Chondrocyte (in vitro differentiated cells): ENCODE results near the gene NUDT16. TPM values are rescaled to one million over a fixed set of nuclear protein-coding genes. Genes with fewer than 3 reads are reported as not detected.

Experiments used
- DNase-seq: peaks from one replicate; pipeline ENCODE4 v3.0.0; 2021; ENCODE audit warnings: mixed read lengths, low spot score
- H3K27ac Mint-ChIP-seq: one replicate; pipeline ENCODE4 v1.8.0; 2021; ENCODE audit warnings: mild to moderate bottlenecking, moderate library complexity, mixed read lengths; ENCODE audit not compliant: unreplicated experiment
- H3K27me3 Mint-ChIP-seq: 2 replicates; pipeline ENCODE4 v1.8.0; 2021; ENCODE audit warnings: low read depth, mixed read lengths
- H3K36me3 Mint-ChIP-seq: 2 replicates; pipeline ENCODE4 v1.8.0; 2021; ENCODE audit warnings: low read depth, mixed read lengths
- H3K4me1 Mint-ChIP-seq: 2 replicates; pipeline ENCODE4 v1.8.0; 2021; ENCODE audit warnings: low read depth, mild to moderate bottlenecking, mixed read lengths
- H3K4me3 Mint-ChIP-seq: one replicate; pipeline ENCODE4 v1.8.0; 2021; ENCODE audit warnings: mild to moderate bottlenecking, moderate library complexity, mixed read lengths; ENCODE audit not compliant: unreplicated experiment
- H3K9me3 Mint-ChIP-seq: 2 replicates; pipeline ENCODE4 v1.8.0; 2021; ENCODE audit warnings: low read depth, mixed read lengths
- total RNA-seq: library from RNA; stranded (reverse); gene quantifications from 3 replicates; pipeline ENCODE4 v1.2.1, GENCODE V29; 2021
- TF ChIP-seq, protein P1 (sequence below): fragments of 200-600 bp; sonication (generic); IDR thresholded peaks from 2 replicates; pipeline ENCODE4 v1.5.0; 2021; ENCODE audit warnings: antibody characterized with exemption, mild to moderate bottlenecking, moderate library complexity

The NUDT16 gene
- total RNA-seq, 1 donor from 2014 or later, result 11.6 TPM

DNA sequence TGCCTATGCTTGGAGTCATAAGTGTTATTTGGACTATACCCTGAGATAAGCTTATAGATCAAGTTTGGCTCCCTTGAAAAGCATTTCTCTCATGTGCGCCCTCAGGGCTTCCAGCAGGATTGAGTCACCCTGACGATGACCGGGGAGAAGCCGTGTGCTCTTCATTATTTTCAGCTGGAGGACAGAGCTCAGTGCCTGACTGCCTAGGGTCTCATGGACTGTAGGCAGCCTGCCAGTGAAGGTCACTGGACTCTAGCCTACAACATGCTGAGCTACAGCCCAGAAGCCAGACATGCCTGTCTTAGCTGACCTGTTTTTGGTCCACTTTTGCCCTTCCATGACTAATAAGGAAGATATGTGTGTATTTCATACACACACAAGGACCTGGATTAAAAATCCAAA is 31.6 kb upstream of the NUDT16 start:
- Mint-ChIP-seq H3K9me3 (no peaks in the 10 kb centered on the region), H3K4me1 (peaks cover 33% of the 10 kb centered on the region), H3K27ac (peak overlapping the region; percentile 60), H3K4me3 (no peak overlapping the region), H3K36me3 (no peaks in the 10 kb centered on the region), H3K27me3 (no peaks in the 10 kb centered on the region)
- DNase-seq, result no peak
- TF ChIP-seq, protein P1, sequence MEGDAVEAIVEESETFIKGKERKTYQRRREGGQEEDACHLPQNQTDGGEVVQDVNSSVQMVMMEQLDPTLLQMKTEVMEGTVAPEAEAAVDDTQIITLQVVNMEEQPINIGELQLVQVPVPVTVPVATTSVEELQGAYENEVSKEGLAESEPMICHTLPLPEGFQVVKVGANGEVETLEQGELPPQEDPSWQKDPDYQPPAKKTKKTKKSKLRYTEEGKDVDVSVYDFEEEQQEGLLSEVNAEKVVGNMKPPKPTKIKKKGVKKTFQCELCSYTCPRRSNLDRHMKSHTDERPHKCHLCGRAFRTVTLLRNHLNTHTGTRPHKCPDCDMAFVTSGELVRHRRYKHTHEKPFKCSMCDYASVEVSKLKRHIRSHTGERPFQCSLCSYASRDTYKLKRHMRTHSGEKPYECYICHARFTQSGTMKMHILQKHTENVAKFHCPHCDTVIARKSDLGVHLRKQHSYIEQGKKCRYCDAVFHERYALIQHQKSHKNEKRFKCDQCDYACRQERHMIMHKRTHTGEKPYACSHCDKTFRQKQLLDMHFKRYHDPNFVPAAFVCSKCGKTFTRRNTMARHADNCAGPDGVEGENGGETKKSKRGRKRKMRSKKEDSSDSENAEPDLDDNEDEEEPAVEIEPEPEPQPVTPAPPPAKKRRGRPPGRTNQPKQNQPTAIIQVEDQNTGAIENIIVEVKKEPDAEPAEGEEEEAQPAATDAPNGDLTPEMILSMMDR, result no peak

DNA sequence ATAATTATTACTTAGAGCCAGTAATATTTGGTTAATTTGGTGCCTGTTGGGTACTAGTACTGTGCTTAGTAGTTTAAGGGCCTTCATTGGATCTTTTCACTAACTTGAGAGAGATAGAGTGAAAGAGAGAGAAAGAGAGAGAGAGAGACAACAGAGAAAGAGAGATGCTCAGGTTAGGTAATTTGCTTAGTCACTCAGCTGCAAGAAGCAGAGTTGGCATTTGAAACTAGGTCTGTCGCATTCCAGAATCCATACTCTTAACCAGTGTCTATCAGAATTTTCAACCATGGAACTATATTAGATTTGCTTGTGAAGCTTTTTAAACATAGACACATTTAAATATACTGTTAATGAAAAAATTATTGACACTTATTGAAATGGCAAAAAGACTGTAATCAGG is 31.1 kb upstream of the NUDT16 start:
- H3K27ac Mint-ChIP-seq, result no peak overlapping the region
- TF ChIP-seq, protein P1, result no peak
- H3K4me1 Mint-ChIP-seq, result peaks cover 33% of the 10 kb centered on the region
- no peaks in the 10 kb centered on the region for H3K36me3 Mint-ChIP-seq
- no peaks in the 10 kb centered on the region for H3K27me3 Mint-ChIP-seq
- H3K9me3 Mint-ChIP-seq, result no peaks in the 10 kb centered on the region
- H3K4me3 Mint-ChIP-seq, result no peak overlapping the region
- no peak for DNase-seq

DNA sequence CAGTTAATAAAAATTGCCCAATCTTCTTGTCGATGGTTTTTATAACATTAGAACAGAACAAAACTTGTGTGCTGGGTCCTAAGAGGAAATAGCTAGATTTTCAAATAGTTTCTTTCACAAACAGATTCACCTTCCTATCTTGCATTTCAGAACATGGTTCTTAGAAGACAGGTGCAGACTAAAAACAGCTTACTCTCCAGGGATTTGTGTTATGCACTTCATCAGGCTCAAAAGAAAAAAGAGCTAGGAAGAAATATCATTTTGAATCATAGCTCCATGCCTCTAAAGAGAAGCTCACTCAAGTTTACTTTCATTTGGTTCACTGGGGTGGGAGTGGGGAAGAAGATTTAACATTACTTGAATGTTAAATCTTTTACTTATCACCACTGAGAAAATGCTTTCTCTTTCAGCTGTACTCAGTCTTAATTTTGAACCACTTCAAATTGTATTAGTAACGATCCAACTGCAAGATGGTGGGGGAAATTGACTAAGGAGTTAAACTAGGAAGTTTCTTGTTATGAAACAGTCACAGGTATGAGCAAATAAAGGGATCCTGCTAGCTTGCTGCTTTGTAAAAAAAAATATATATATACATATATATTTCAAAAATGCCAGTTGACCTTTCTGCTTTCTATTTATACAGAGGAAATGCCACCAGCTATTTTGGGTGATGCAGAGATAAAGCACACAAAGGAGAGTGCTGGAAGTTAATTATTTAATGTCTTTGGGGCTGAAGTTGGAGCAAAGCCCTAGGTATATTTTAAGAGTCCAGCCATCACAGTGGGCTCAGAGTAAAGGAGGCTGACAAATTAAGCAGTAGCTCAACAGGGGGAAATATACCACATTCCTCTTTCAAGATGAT is 28.3 kb upstream of the NUDT16 start:
- no peak for DNase-seq
- H3K27ac Mint-ChIP-seq, result no peak overlapping the region
- no peaks in the 10 kb centered on the region for H3K36me3 Mint-ChIP-seq
- H3K4me1 Mint-ChIP-seq, result peaks cover 33% of the 10 kb centered on the region
- H3K9me3 Mint-ChIP-seq, result no peaks in the 10 kb centered on the region
- TF ChIP-seq, protein P1, result no peak
- H3K27me3 Mint-ChIP-seq, result no peaks in the 10 kb centered on the region
- H3K4me3 Mint-ChIP-seq, result no peak overlapping the region

DNA sequence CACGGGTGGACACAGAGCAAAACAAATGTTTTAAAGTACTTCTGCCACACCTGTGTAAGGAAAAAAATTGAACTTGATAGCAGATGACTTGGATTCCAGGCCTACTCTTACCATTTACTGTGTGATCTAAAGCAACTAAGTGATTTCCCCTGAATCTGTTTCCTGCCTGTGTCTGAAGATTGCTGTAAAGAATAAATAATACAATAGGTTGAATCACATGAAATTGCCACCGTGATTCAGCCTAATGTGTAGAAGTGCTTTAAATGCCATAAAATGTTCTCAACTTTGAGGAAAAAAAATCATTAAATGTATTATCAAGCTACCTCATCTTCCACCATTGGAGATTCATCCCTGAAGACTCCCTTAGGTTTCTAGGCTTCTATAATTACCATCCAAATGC is 27.6 kb upstream of the NUDT16 start:
- H3K27ac Mint-ChIP-seq, result no peak overlapping the region
- peaks cover 31% of the 10 kb centered on the region for H3K4me1 Mint-ChIP-seq
- TF ChIP-seq, protein P1, result no peak
- no peaks in the 10 kb centered on the region for H3K9me3 Mint-ChIP-seq
- H3K4me3 Mint-ChIP-seq, result no peak overlapping the region
- DNase-seq, result no peak
- H3K36me3 Mint-ChIP-seq, result no peaks in the 10 kb centered on the region
- H3K27me3 Mint-ChIP-seq, result no peaks in the 10 kb centered on the region

DNA sequence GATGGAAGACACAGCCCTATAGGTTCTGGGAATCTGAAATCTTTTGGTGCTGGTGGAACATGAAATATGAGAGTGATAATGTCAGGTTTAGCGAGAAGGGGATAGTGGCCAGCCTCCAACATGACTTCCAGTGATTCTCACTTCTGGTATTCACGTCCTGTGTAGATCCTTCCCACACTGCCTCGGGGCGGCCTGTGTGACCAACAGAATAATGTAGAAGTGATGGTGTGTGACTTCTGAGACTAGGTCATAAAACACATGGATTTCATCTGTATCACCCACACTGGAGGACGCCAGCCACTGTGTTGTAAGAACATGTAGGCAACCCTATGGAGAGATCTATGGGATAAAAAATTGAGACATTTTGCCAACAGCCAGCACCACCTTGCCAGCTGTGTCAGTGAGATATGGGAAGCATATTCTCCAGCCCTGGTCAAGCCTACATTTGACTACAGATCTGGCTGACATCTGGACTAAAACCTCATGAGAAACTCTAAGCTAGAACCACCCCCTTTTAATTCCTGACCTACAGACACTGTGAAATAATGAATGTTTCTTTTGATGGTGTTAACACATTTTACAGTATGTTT is 25.5 kb upstream of the NUDT16 start:
- no peaks in the 10 kb centered on the region for H3K36me3 Mint-ChIP-seq
- H3K4me3 Mint-ChIP-seq, result no peak overlapping the region
- TF ChIP-seq, protein P1, result no peak
- DNase-seq, result no peak
- peaks cover 12% of the 10 kb centered on the region for H3K4me1 Mint-ChIP-seq
- no peaks in the 10 kb centered on the region for H3K27me3 Mint-ChIP-seq
- no peaks in the 10 kb centered on the region for H3K9me3 Mint-ChIP-seq
- H3K27ac Mint-ChIP-seq, result no peak overlapping the region
